Measurements from ENCODE around the gene RAB5IF. TPM values are rescaled to one million over a fixed set of nuclear protein-coding genes. Genes with fewer than 3 reads are reported as not detected.
"Not testable (repeated sequence)": the region's sequence is repeated elsewhere in the genome, so short reads cannot be mapped to it uniquely, and the experiment has no call there.

RAB5IF gene
- total RNA-seq, 1 experiment from 2014 or later, result 118 TPM

DNA sequence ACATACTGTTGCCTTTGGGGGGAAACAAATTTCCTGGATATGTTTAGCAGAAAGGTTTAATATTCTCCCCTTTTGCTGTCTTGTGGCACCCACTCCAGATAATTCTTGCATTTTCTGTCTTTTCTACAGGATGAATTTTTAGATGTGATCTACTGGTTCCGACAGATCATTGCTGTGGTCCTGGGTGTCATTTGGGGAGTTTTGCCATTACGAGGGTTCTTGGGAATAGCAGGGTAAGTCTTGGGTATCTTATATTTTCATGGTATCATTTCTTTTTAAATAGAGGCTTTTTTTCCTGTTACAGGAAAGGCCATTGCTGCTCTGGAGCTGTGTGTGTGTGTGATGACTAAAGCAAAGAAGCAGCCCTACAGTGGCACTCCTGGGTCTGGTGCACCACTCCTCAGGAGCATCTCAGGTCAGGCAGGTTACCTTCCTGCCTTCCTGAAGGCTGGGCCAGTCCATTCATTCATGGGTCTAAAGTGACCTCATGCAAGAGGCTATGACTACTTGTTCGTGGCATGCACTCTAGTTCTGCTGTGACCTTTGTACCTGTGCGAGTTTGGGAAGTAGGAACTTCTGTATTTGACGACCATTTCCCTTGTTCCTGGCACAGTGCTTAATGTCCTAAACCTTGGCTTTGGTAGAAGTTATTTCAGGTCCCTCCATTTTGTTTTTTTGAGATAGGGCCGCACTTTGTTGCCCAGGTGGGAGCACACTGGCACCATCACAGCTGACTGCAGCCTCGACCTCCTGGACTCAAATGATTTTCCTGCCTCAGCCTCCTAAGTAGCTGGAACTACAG is 2.2 kb downstream of the RAB5IF start:
- Histone ChIP-seq H3K4me3 (ENCODE audit: low read depth in 2 of 2, low read length in 2 of 2) (peak overlapping the region in 1 of 2 experiments; percentile 97; a peak in 2 of 4 replicates), H3K4me1 (ENCODE audit: control insufficient read depth, insufficient read depth, low read length) (peaks cover 7% of the 10 kb centered on the region; the same call in 1 of the 2 replicates), H3K27ac (ENCODE audit: low read length) (no peak overlapping the region), H3K27me3 (ENCODE audit: control insufficient read depth, insufficient read depth, low read length) (no peaks in the 10 kb centered on the region), H3K36me3 (ENCODE audit: control insufficient read depth, insufficient read depth, low read length) (peaks cover 18% of the 10 kb centered on the region; the same call in 1 of the 2 replicates), H3K9me3 (ENCODE audit: control insufficient read depth, insufficient read depth, low read depth, low read length) (no peaks in the 10 kb centered on the region)
- DNase-seq (ENCODE audit: low read depth, low spot score) (no peak), ATAC-seq (no peak)
- no peak for TF ChIP-seq REST (IDR thresholded peaks at IDR 0.05; ENCODE audit: insufficient read depth in 1 of 2, low read depth in 2 of 2, low read length in 1 of 2)
- TF ChIP-seq CTCF (IDR thresholded peaks at IDR 0.05), result no peak
- TF ChIP-seq POLR2AphosphoS5 (IDR thresholded peaks at IDR 0.05; ENCODE audit: low read depth, low read length), result no peak
- no peak for TF ChIP-seq SIN3A (IDR thresholded peaks at IDR 0.05; ENCODE audit: borderline replicate concordance, insufficient read depth, low read depth, low read length)
- TF ChIP-seq TCF7L2 (IDR thresholded peaks at IDR 0.05; ENCODE audit: low read depth, low read length), result no peak
- no TSS peak for BruUV-seq (replicated peaks)
- ChIA-PET POLR2A (no interaction called here), CTCF (interaction anchor here (0.6 kb wide), 1 partner anchor 18 kb away, joined by 9 read pairs; no protein-coding TSS in a partner anchor)
- in situ Hi-C loops (cut with HindIII; ENCODE audit: low pct_unique_long_range_greater_than_20kb, low sequenced_read_pairs) (no loop called here), intact Hi-C loops (cut with micrococcal nuclease; ENCODE audit: unreplicated experiment) (no loop called here)

- POLR2A ChIA-PET, result not testable (repeated sequence)
These were observed 2.8 kb downstream of the RAB5IF start for GRCh38 chr20:36608388-36608728.

DNA sequence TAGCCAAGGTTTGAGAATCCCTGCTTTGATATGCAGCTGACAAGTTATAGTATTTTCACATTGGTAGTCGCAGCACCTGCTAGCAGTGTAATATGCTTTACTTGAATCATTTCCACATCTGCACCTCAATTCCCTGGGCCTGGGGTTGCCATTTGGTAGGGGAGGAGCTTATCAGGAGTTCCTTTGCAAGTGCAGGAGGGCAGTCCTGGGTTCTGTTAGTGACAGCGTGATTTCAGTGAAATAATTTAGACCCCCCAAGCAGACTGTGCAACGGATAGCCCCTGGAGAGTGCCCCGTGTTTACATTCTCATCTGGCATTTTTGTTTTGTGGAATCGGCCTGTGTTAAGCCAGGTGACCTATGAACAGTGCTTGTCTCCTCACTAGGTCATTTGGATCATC is 6.0 kb downstream of the RAB5IF start:
- BruUV-seq (replicated peaks), result no TSS peak
- Histone ChIP-seq H3K36me3 (ENCODE audit: control insufficient read depth, insufficient read depth, low read length) (peaks cover 14% of the 10 kb centered on the region; the same call in 1 of the 2 replicates), H3K4me1 (ENCODE audit: control insufficient read depth, insufficient read depth, low read length) (peaks cover 5% of the 10 kb centered on the region; the same call in 1 of the 2 replicates), H3K27me3 (ENCODE audit: control insufficient read depth, insufficient read depth, low read length) (no peaks in the 10 kb centered on the region), H3K4me3 (ENCODE audit: low read depth in 2 of 2, low read length in 2 of 2) (no peak overlapping the region), H3K27ac (ENCODE audit: low read length) (no peak overlapping the region), H3K9me3 (ENCODE audit: control insufficient read depth, insufficient read depth, low read depth, low read length) (no peaks in the 10 kb centered on the region)
- CTCF ChIA-PET, result interaction anchor here (0.6 to 1.3 kb wide), 2 partner anchors 118 to 310 kb away, joined by 3 read pairs; no protein-coding TSS in a partner anchor
- POLR2A ChIA-PET, result no interaction called here
- TF ChIP-seq REST (IDR thresholded peaks at IDR 0.05; ENCODE audit: insufficient read depth in 1 of 2, low read depth in 2 of 2, low read length in 1 of 2), result no peak
- TF ChIP-seq SIN3A (IDR thresholded peaks at IDR 0.05; ENCODE audit: borderline replicate concordance, insufficient read depth, low read depth, low read length), result no peak
- no peak for TF ChIP-seq TCF7L2 (IDR thresholded peaks at IDR 0.05; ENCODE audit: low read depth, low read length)
- no peak for TF ChIP-seq CTCF (IDR thresholded peaks at IDR 0.05)
- no peak for TF ChIP-seq POLR2AphosphoS5 (IDR thresholded peaks at IDR 0.05; ENCODE audit: low read depth, low read length)
- ATAC-seq (no peak), DNase-seq (ENCODE audit: low read depth, low spot score) (no peak)
- intact Hi-C loops (cut with micrococcal nuclease; ENCODE audit: unreplicated experiment) (loop anchor here (5.0 kb wide), 1 partner anchor 141 kb away; no protein-coding TSS in a partner anchor), in situ Hi-C loops (cut with HindIII; ENCODE audit: low pct_unique_long_range_greater_than_20kb, low sequenced_read_pairs) (no loop called here)

More at GRCh38 chr20:36608388-36608728, 2.8 kb downstream of the RAB5IF start:
- H3K36me3 ChIP-seq (ENCODE audit: control insufficient read depth, insufficient read depth, low read length), result peaks cover 20% of the 10 kb centered on the region; the same call in 1 of the 2 replicates
- H3K9me3 ChIP-seq (ENCODE audit: control insufficient read depth, insufficient read depth, low read depth, low read length); intact Hi-C loops (cut with micrococcal nuclease; ENCODE audit: unreplicated experiment); H3K4me1 ChIP-seq (ENCODE audit: control insufficient read depth, insufficient read depth, low read length); ATAC-seq; H3K27me3 ChIP-seq (ENCODE audit: control insufficient read depth, insufficient read depth, low read length); BruUV-seq (replicated peaks); H3K4me3 ChIP-seq (ENCODE audit: low read depth in 2 of 2, low read length in 2 of 2); DNase-seq (ENCODE audit: low read depth, low spot score); in situ Hi-C loops (cut with HindIII; ENCODE audit: low pct_unique_long_range_greater_than_20kb, low sequenced_read_pairs); H3K27ac ChIP-seq (ENCODE audit: low read length): not testable (repeated sequence)
- CTCF ChIA-PET, result interaction anchor here (0.6 kb wide), 1 partner anchor 18 kb away, joined by 9 read pairs; no protein-coding TSS in a partner anchor

Measured in Panc1 (cell line).